CD4-positive, alpha-beta memory T cell (primary cell): ENCODE results near the gene ARHGAP6. TPM values are rescaled to one million over a fixed set of nuclear protein-coding genes. Genes with fewer than 3 reads are reported as not detected.

Experiments
- CTCF ChIA-PET: fragments of 350-600 bp; sonication (Branson Sonifier 250); formaldehyde crosslinking; loops from one replicate; lab custom pipeline; 2021; ENCODE audit warnings: inconsistent platforms; ENCODE audit not compliant: partially characterized antibody; lab: Charles Lee
- POLR2A ChIA-PET: fragments of 350-600 bp; sonication (Branson Sonifier 250); formaldehyde crosslinking; loops from one replicate; lab custom pipeline; 2021; ENCODE audit not compliant: partially characterized antibody; lab: Charles Lee
- DNase-seq, 5 donors: peaks; one replicate each; pipeline versions ENCODE4 v3.0.0 to v3.0.0-alpha.2; 2020 to 2022; ENCODE audit warnings: mixed read lengths in 1 of 5
- H3K27ac ChIP-seq: one replicate; pipeline ENCODE4 v1.7.0; 2013; ENCODE audit warnings: low read depth, low read length
- H3K27me3 ChIP-seq: 2 replicates; pipeline ENCODE4 v1.7.0; 2013; ENCODE audit warnings: mild to moderate bottlenecking, low read length, moderate library complexity; ENCODE audit not compliant: insufficient read depth
- H3K36me3 ChIP-seq: 2 replicates; pipeline ENCODE4 v1.7.0; 2013; ENCODE audit warnings: mild to moderate bottlenecking, low read length, moderate library complexity; ENCODE audit not compliant: insufficient read depth
- H3K4me1 ChIP-seq: 2 replicates; pipeline ENCODE4 v1.7.0; 2013; ENCODE audit warnings: mild to moderate bottlenecking, low read length, moderate library complexity; ENCODE audit not compliant: insufficient read depth
- H3K4me3 ChIP-seq, 2 donors: one replicate each; pipeline ENCODE4 v1.7.0; 2013; ENCODE audit warnings: low read length in 2 of 2, mild to moderate bottlenecking in 1 of 2
- H3K9me3 ChIP-seq, 2 donors: one replicate each; pipeline ENCODE4 v1.7.0; 2013; ENCODE audit warnings: low read length in 2 of 2, control low read depth in 1 of 2; ENCODE audit not compliant: control insufficient read depth in 1 of 2
- H3K27ac Mint-ChIP-seq, 7 donors: one replicate each; pipeline ENCODE4 v1.8.0; 2020 to 2021; ENCODE audit warnings: mixed read lengths in 7 of 7, mild to moderate bottlenecking in 6 of 7, inconsistent platforms in 3 of 7, moderate library complexity in 3 of 7
- H3K27me3 Mint-ChIP-seq, 2 donors: one replicate each; pipeline ENCODE4 v1.8.0; 2020 to 2021; ENCODE audit warnings: mixed read lengths in 2 of 2
- H3K36me3 Mint-ChIP-seq, 2 donors: one replicate each; pipeline ENCODE4 v1.8.0; 2020 to 2021; ENCODE audit warnings: mixed read lengths in 2 of 2, inconsistent platforms in 1 of 2, mild to moderate bottlenecking in 1 of 2
- H3K4me1 Mint-ChIP-seq, 4 donors: one replicate each; pipeline ENCODE4 v1.8.0; 2020 to 2021; ENCODE audit warnings: mixed read lengths in 4 of 4, mild to moderate bottlenecking in 1 of 4
- H3K4me3 Mint-ChIP-seq, 8 donors: one replicate each; pipeline ENCODE4 v1.8.0; 2020 to 2021; ENCODE audit warnings: mixed read lengths in 8 of 8, mild to moderate bottlenecking in 7 of 8, moderate library complexity in 6 of 8, inconsistent platforms in 3 of 8
- H3K9me3 Mint-ChIP-seq, 8 donors: one replicate each; pipeline ENCODE4 v1.8.0; 2020 to 2021; ENCODE audit warnings: mixed read lengths in 8 of 8, mild to moderate bottlenecking in 5 of 8, inconsistent platforms in 3 of 8, moderate library complexity in 1 of 8
- intact Hi-C: fragments of 100-400 bp; cut with micrococcal nuclease; formaldehyde crosslinking; loops from one replicate; pipeline ENCODE4 v1.15.1; 2023
- polyA plus RNA-seq, 2 donors: library from polyadenylated mRNA; unstranded; fragments of 300-500 nt; fragmentation: Illumina TruSeq; gene quantifications; one replicate each; pipeline ENCODE4 v1.2.3, GENCODE V29; 2021
- total RNA-seq, 2 experiments: library from RNA; stranded (reverse); gene quantifications; one replicate each; pipeline ENCODE4 v1.2.3, GENCODE V29; 2021

The ARHGAP6 gene
- total and polyA plus RNA-seq, 4 experiments from 2014 or later, result not detected

DNA sequence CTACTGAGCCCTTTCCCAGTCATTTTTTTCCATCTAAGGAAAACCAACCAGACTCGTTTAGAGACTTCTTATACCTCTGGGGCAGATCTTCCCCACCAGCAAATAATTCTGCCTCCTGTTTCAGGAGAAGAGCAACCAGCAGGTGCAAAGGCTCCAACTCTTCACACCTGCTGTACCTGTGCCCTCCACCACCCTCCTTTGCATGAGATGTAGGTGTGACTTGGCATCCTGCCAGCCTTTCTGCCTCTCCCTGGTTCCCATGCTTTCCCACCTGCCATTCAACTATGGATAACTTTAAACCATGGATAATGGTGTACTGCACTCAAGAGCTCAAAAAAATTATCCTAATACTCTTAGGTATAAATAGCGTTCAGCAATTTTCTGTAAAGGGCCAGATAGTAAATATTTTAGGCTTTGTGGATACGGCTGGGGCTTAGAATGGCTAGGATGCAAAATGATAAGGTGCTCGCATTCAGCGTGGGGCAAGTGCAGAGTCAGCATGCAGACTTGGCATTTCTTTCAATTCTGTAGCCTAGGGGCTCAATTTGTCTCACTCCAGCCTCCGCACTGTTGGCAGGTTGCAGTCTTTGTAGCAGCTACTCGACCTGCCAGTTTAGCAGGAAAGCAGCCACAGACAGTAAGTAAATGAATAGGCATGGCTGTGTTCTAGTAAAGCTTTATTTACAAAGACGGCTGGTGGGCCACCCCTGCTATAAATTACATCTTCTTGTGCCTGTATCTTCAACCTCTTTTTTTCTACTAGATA, 474.8 kb downstream of the ARHGAP6 start:
- Histone ChIP-seq H3K4me3 (no peak overlapping the region), H3K27me3 (no peaks in the 10 kb centered on the region), H3K27ac (no peak overlapping the region), H3K4me1 (no peaks in the 10 kb centered on the region), H3K36me3 (no peaks in the 10 kb centered on the region), H3K9me3 (no peaks in the 10 kb centered on the region)
- ChIA-PET POLR2A (no interaction called here), CTCF (no interaction called here)
- no peaks in the 10 kb centered on the region for H3K4me1 Mint-ChIP-seq
- no peaks in the 10 kb centered on the region for H3K27me3 Mint-ChIP-seq
- no peak for DNase-seq
- no peak overlapping the region for H3K4me3 Mint-ChIP-seq
- no peaks in the 10 kb centered on the region for H3K9me3 Mint-ChIP-seq
- no peaks in the 10 kb centered on the region for H3K36me3 Mint-ChIP-seq
- intact Hi-C loops, result no loop called here
- no peak overlapping the region for H3K27ac Mint-ChIP-seq

DNA sequence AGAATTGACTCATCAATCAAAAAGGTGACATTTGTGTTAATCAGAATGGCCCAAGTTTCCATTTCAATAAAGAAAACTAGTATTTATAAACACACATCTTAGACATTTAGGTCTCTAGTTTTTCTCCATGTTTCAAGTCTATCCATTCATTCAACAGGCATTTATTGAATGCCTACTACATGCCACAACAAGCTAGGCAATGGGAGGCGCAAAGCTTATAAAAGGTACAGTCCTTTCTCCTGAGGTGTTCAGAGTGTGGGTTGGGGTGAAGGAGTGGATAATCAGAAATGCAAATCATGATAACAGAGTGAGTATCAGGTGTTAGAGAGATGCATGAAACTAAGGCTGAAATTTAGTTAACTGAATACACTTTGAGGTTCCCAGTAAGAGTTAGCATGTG, 476.6 kb downstream of the ARHGAP6 start:
- intact Hi-C loops, result no loop called here
- no peak for DNase-seq
- no peaks in the 10 kb centered on the region for H3K27me3 ChIP-seq
- H3K36me3 ChIP-seq, result no peaks in the 10 kb centered on the region
- no peaks in the 10 kb centered on the region for H3K4me1 Mint-ChIP-seq
- no peaks in the 10 kb centered on the region for H3K9me3 Mint-ChIP-seq
- H3K36me3 Mint-ChIP-seq, result no peaks in the 10 kb centered on the region
- no peaks in the 10 kb centered on the region for H3K9me3 ChIP-seq
- H3K4me3 ChIP-seq, result no peak overlapping the region
- no peaks in the 10 kb centered on the region for H3K27me3 Mint-ChIP-seq
- H3K4me3 Mint-ChIP-seq, result no peak overlapping the region
- no peaks in the 10 kb centered on the region for H3K4me1 ChIP-seq
- CTCF ChIA-PET, result no interaction called here
- H3K27ac Mint-ChIP-seq, result no peak overlapping the region
- POLR2A ChIA-PET, result no interaction called here
- H3K27ac ChIP-seq, result no peak overlapping the region

DNA sequence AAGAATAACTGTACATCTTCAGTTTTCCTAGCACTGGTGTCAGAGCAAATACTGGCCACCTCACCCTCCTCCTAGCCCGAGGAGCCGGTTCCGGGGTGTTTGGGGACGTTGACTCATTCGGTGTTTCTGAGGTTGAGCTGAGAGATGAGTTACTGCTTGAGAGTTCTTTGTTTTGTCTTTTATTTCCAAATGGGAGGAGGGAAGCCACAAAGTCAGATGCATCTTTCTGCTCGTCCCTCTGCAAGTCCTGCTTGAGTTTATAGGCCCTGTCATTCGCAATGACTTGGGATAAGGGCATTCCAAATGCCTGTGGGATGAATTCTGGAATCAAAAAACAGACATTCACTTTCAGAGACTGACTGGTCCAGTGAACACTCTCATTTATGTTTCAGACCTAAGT, 477.1 kb downstream of the ARHGAP6 start:
- Histone ChIP-seq H3K27me3 (no peaks in the 10 kb centered on the region), H3K4me3 (no peak overlapping the region), H3K4me1 (no peaks in the 10 kb centered on the region), H3K36me3 (no peaks in the 10 kb centered on the region), H3K9me3 (no peaks in the 10 kb centered on the region), H3K27ac (no peak overlapping the region)
- no peaks in the 10 kb centered on the region for H3K4me1 Mint-ChIP-seq
- DNase-seq, result no peak
- no peaks in the 10 kb centered on the region for H3K36me3 Mint-ChIP-seq
- no peak overlapping the region for H3K27ac Mint-ChIP-seq
- no peaks in the 10 kb centered on the region for H3K9me3 Mint-ChIP-seq
- H3K27me3 Mint-ChIP-seq, result no peaks in the 10 kb centered on the region
- no peak overlapping the region for H3K4me3 Mint-ChIP-seq
- ChIA-PET POLR2A (no interaction called here), CTCF (no interaction called here)
- intact Hi-C loops, result no loop called here

DNA sequence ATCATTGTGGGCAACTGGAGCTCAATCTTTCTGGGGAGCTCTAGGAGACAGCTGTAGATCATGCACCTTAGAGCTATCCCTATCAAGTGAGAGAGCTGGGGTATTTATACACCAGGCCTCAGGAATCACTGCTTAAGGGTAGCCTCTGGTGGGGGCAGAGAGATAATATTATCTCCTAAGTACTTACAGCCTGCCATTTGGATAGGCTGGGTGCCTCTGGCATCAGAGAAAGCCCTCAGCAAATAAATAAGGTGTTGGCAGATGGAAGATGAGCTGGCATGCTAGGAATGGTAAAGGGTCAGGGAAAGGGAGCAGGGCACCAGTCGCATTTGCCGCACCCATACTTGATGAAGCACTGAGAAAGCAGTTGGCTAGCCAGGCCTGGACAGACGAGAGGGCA, 478.7 kb downstream of the ARHGAP6 start:
- POLR2A ChIA-PET, result interaction anchor here (0.6 kb wide), 1 partner anchor 996 kb away, joined by 3 read pairs; no protein-coding TSS in a partner anchor
- no peak for DNase-seq
- Histone ChIP-seq H3K36me3 (no peaks in the 10 kb centered on the region), H3K27me3 (no peaks in the 10 kb centered on the region), H3K27ac (no peak overlapping the region), H3K4me1 (no peaks in the 10 kb centered on the region), H3K9me3 (no peaks in the 10 kb centered on the region), H3K4me3 (no peak overlapping the region)
- CTCF ChIA-PET, result no interaction called here
- no peaks in the 10 kb centered on the region for H3K36me3 Mint-ChIP-seq
- no peak overlapping the region for H3K27ac Mint-ChIP-seq
- no peaks in the 10 kb centered on the region for H3K9me3 Mint-ChIP-seq
- H3K4me1 Mint-ChIP-seq, result no peaks in the 10 kb centered on the region
- H3K27me3 Mint-ChIP-seq, result no peaks in the 10 kb centered on the region
- intact Hi-C loops, result no loop called here
- H3K4me3 Mint-ChIP-seq, result no peak overlapping the region

DNA sequence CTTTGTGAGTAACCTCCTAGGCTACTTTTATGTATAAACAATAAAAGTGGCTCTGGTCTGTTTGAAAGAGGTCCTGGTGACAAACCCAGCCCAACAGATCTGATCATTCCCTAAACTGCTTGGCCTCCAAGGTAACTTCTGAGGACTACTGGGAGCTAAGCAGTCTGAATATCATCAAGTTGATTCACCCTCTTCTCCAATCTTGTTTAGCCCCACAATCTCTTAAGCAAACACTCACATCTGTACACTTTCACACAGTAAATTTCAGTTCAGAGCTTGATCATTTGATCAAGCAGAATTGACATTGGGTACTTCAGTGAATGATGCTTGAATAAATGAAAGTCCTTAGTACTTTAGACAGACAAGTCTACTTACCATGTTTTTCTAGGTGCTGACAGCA, 479.9 kb downstream of the ARHGAP6 start:
- no peak overlapping the region for H3K4me3 Mint-ChIP-seq
- H3K27ac Mint-ChIP-seq, result no peak overlapping the region
- DNase-seq, result no peak
- CTCF ChIA-PET, result no interaction called here
- no peaks in the 10 kb centered on the region for H3K9me3 Mint-ChIP-seq
- POLR2A ChIA-PET, result no interaction called here
- no peaks in the 10 kb centered on the region for H3K36me3 ChIP-seq
- H3K4me1 ChIP-seq, result no peaks in the 10 kb centered on the region
- no peaks in the 10 kb centered on the region for H3K36me3 Mint-ChIP-seq
- H3K9me3 ChIP-seq, result no peaks in the 10 kb centered on the region
- no peak overlapping the region for H3K4me3 ChIP-seq
- H3K27ac ChIP-seq, result no peak overlapping the region
- intact Hi-C loops, result no loop called here
- no peaks in the 10 kb centered on the region for H3K4me1 Mint-ChIP-seq
- no peaks in the 10 kb centered on the region for H3K27me3 ChIP-seq
- H3K27me3 Mint-ChIP-seq, result no peaks in the 10 kb centered on the region

DNA sequence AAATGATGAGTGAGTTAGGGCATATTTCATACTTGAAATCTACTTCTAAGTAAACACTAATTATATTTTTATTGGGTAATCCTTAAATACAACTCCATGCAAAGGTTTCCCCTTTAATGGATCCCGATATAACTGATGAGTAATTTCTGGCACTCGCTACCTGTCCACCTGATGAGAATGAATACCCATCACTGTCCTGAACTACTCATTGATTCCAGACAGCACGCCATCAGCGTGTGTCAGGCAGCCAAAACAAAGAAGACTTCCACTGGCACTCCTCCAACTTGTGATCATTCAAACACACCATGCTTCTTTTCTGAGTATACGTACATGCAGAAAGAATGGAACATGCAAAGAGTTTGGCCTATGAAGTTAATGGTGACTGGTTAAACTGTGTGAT, 485.1 kb downstream of the ARHGAP6 start:
- Histone ChIP-seq H3K9me3 (no peaks in the 10 kb centered on the region), H3K4me1 (no peaks in the 10 kb centered on the region), H3K27me3 (no peaks in the 10 kb centered on the region), H3K4me3 (no peak overlapping the region), H3K27ac (no peak overlapping the region), H3K36me3 (no peaks in the 10 kb centered on the region)
- Mint-ChIP-seq H3K27ac (no peak overlapping the region), H3K27me3 (peaks cover 0 to 1% of the 10 kb centered on the region in 2 donors), H3K4me3 (no peak overlapping the region), H3K9me3 (no peaks in the 10 kb centered on the region), H3K4me1 (no peaks in the 10 kb centered on the region), H3K36me3 (no peaks in the 10 kb centered on the region)
- ChIA-PET POLR2A (no interaction called here), CTCF (no interaction called here)
- intact Hi-C loops, result no loop called here
- DNase-seq, result no peak

DNA sequence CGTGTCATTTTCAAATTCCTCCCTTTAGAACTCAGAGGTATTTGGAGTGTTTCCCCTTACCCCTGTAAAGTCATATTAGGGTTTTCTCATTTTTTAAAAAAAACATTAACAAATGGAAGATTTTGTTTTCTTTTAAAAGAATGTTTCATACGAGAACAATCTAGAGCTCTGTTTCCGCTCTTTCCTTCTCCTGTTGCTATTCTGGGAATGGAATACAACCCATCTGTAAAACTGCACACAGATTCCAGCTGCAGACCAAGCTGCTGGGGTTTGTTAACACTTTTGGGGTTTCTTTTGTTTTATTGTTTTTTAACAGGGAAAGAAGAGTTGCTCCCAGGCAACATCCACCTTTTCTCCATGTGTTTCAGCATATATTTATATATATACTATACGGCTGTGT, 493.3 kb downstream of the ARHGAP6 start:
- H3K27ac ChIP-seq, result no peak overlapping the region
- no peaks in the 10 kb centered on the region for H3K4me1 Mint-ChIP-seq
- no peaks in the 10 kb centered on the region for H3K36me3 ChIP-seq
- no peaks in the 10 kb centered on the region for H3K4me1 ChIP-seq
- DNase-seq, result no peak
- no peak overlapping the region for H3K4me3 Mint-ChIP-seq
- H3K27ac Mint-ChIP-seq, result no peak overlapping the region
- peaks cover 0 to 5% of the 10 kb centered on the region in 2 donors for H3K27me3 Mint-ChIP-seq
- H3K4me3 ChIP-seq, result no peak overlapping the region
- peaks cover 0 to 3% (median 0%) of the 10 kb centered on the region in 8 donors for H3K9me3 Mint-ChIP-seq
- intact Hi-C loops, result no loop called here
- no peaks in the 10 kb centered on the region for H3K36me3 Mint-ChIP-seq
- H3K9me3 ChIP-seq, result no peaks in the 10 kb centered on the region
- H3K27me3 ChIP-seq, result no peaks in the 10 kb centered on the region
- CTCF ChIA-PET, result no interaction called here
- POLR2A ChIA-PET, result no interaction called here
